Liver (tissue), 3 donors: ENCODE data around the gene NCAM1.

Source experiments
- CTCF ChIP-seq: fragments of 150-350 bp; IDR thresholded peaks from 2 replicates; pipeline ENCODE4 v1.5.1; 2017; ENCODE audit warnings: improper control_type of control experiment, low read depth, low read length; ENCODE audit not compliant: missing input control
- EGR1 ChIP-seq, 2 donors: IDR thresholded peaks; 2 replicates each; pipeline ENCODE4 v1.6.1; 2016 to 2018; ENCODE audit warnings: antibody characterized with exemption in 2 of 2, low read depth in 2 of 2
- MAX ChIP-seq: IDR thresholded peaks from 2 replicates; pipeline ENCODE4 v1.6.1; 2016; ENCODE audit warnings: antibody characterized with exemption
- NR2F2 ChIP-seq: IDR thresholded peaks from 2 replicates; pipeline ENCODE4 v1.6.1; 2016; ENCODE audit warnings: antibody characterized with exemption
- YY1 ChIP-seq: IDR thresholded peaks from 2 replicates; pipeline ENCODE4 v1.6.1; 2016; ENCODE audit warnings: antibody characterized with exemption, mild to moderate bottlenecking
- donor health status: healthy.
- donor health status: healthy.

GRCh38 chr11:112963368-112963955 lies 2.2 kb downstream of the NCAM1 start:
- TF ChIP-seq CTCF (no peak), EGR1 (IDR thresholded peaks at IDR 0.05; ENCODE audit: low read depth in 2 of 2) (no peak), MAX (no peak), YY1 (no peak), NR2F2 (no peak)
